ENCODE data around the gene MEF2A. TPM values are rescaled to one million over a fixed set of nuclear protein-coding genes. Genes with fewer than 3 reads are reported as not detected.

Gene MEF2A
- total and polyA plus RNA-seq, 9 of the 15 experiments (the other 6 are each of a cell fraction or from before 2014, with no cell fraction given): 1.6 to 18.7 (median 8.7) TPM

- ChIA-PET POLR2A (interaction anchor here (1.3 kb wide), 1 partner anchor 10 kb away, joined by 3 read pairs; no protein-coding TSS in a partner anchor), CTCF (ENCODE audit: low intra/inter-chr PET ratio) (no interaction called here)
- FAIRE-seq: no peak
- no peaks in the 10 kb centered on the region for H4K20me1 ChIP-seq (replicated peaks; ENCODE audit: control insufficient read depth, insufficient read depth, low read length)
- no peak overlapping the region for H3K27ac ChIP-seq (ENCODE audit: extremely low read depth, low read depth, low read length)
- BruUV-seq (replicated peaks): no TSS peak
- WGBS (ENCODE audit: insufficient coverage, low coverage, missing lambda C conversion rate): 26% methylated on average over 2 of the region's 2 CpGs
- no peaks in the 10 kb centered on the region for H3K9me3 ChIP-seq (replicated peaks; ENCODE audit: control insufficient read depth, insufficient read depth, low read depth, low read length)
- no peak overlapping the region for H3K4me3 ChIP-seq
- no peak overlapping the region for H2AFZ ChIP-seq (ENCODE audit: low read depth, low read length)
- H3K4me2 ChIP-seq (ENCODE audit: insufficient read depth, low read length): no peak overlapping the region
- DNase-seq (ENCODE audit: extremely low read depth in 1 of 4, low spot score in 3 of 4): no peak
- no peak overlapping the region for H3K9ac ChIP-seq (ENCODE audit: insufficient read depth in 1 of 2, low read depth in 2 of 2, low read length in 2 of 2)
- H3K36me3 ChIP-seq (ENCODE audit: control insufficient read depth, insufficient read depth, low read length): no peaks in the 10 kb centered on the region
- no peaks in the 10 kb centered on the region for H3K27me3 ChIP-seq (ENCODE audit: control insufficient read depth in 2 of 2, insufficient read depth in 2 of 2, low read length in 2 of 2)
- in situ Hi-C loops (cut with MboI): no loop called here
- intact Hi-C loops (cut with micrococcal nuclease): no loop called here
- peak; percentile 62 for TF ChIP-seq ZNF316 (IDR thresholded peaks at IDR 0.05)
- TF ChIP-seq HDAC1 (IDR thresholded peaks at IDR 0.05): no peak
- TF ChIP-seq C11orf30 (IDR thresholded peaks at IDR 0.05; ENCODE audit: low read depth): peak; percentile 30; the same call in 1 of the 2 replicates
- no peak for ATAC-seq
- H3K4me1 ChIP-seq (replicated peaks in 1 of 2; ENCODE audit: control insufficient read depth in 2 of 2, insufficient read depth in 2 of 2, low read length in 2 of 2): peaks cover 0 to 17% of the 10 kb centered on the region in 2 experiments; a peak in 2 of 5 replicates
- H3K9me1 ChIP-seq (ENCODE audit: control insufficient read depth, insufficient read depth, low read length): no peaks in the 10 kb centered on the region
- no peaks in the 10 kb centered on the region; the same call in 2 of the 3 replicates for H3K79me2 ChIP-seq (ENCODE audit: control insufficient read depth, insufficient read depth, low read length)
Observed at GRCh38 chr15:99616129-99616528, 50.3 kb downstream of the MEF2A start.

- Histone ChIP-seq H3K27ac (ENCODE audit: extremely low read depth, low read depth, low read length) (no peak overlapping the region), H3K27me3 (ENCODE audit: control insufficient read depth in 2 of 2, insufficient read depth in 2 of 2, low read length in 2 of 2) (no peaks in the 10 kb centered on the region), H3K9me1 (ENCODE audit: control insufficient read depth, insufficient read depth, low read length) (no peaks in the 10 kb centered on the region), H3K4me1 (replicated peaks in 1 of 2; ENCODE audit: control insufficient read depth in 2 of 2, insufficient read depth in 2 of 2, low read length in 2 of 2) (peaks cover 0 to 17% of the 10 kb centered on the region in 2 experiments; a peak in 2 of 5 replicates), H4K20me1 (replicated peaks; ENCODE audit: control insufficient read depth, insufficient read depth, low read length) (no peaks in the 10 kb centered on the region), H2AFZ (ENCODE audit: low read depth, low read length) (no peak overlapping the region), H3K9ac (ENCODE audit: insufficient read depth in 1 of 2, low read depth in 2 of 2, low read length in 2 of 2) (no peak overlapping the region), H3K4me3 (no peak overlapping the region), H3K36me3 (ENCODE audit: control insufficient read depth, insufficient read depth, low read length) (no peaks in the 10 kb centered on the region), H3K79me2 (ENCODE audit: control insufficient read depth, insufficient read depth, low read length) (no peaks in the 10 kb centered on the region; the same call in 2 of the 3 replicates), H3K4me2 (ENCODE audit: insufficient read depth, low read length) (no peak overlapping the region), H3K9me3 (replicated peaks; ENCODE audit: control insufficient read depth, insufficient read depth, low read depth, low read length) (no peaks in the 10 kb centered on the region)
- BruUV-seq (replicated peaks): no TSS peak
- TF ChIP-seq EZH2 (IDR thresholded peaks at IDR 0.05; ENCODE audit: borderline replicate concordance, low read depth, low read length) (no peak), ZNF778 (CRISPR knock-in tag; IDR thresholded peaks at IDR 0.05) (no peak), ZNF121 (CRISPR knock-in tag; conservative IDR thresholded peaks at IDR 0.05) (no peak), ATF7 (IDR thresholded peaks at IDR 0.05) (no peak), TAL1 (IDR thresholded peaks at IDR 0.05) (no peak), E2F3 (CRISPR knock-in tag; IDR thresholded peaks at IDR 0.05) (no peak), PRPF4 (IDR thresholded peaks at IDR 0.05; ENCODE audit: insufficient read depth, low read depth, low read length, poor library complexity, severe bottlenecking) (no peak), KLF10 (CRISPR knock-in tag; IDR thresholded peaks at IDR 0.05) (no peak), ZNF253 (CRISPR knock-in tag; conservative IDR thresholded peaks at IDR 0.05) (no peak), MBD2 (IDR thresholded peaks at IDR 0.05; ENCODE audit: borderline replicate concordance, low read depth) (no peak)
- in situ Hi-C loops (cut with MboI): no loop called here
- ChIA-PET CTCF (ENCODE audit: low intra/inter-chr PET ratio) (no interaction called here), POLR2A (interaction anchor here (1.3 kb wide), 1 partner anchor 11 kb away, joined by 3 read pairs; no protein-coding TSS in a partner anchor)
- FAIRE-seq (no peak), DNase-seq (ENCODE audit: extremely low read depth in 1 of 4, low spot score in 3 of 4) (no peak), ATAC-seq (no peak)
- intact Hi-C loops (cut with micrococcal nuclease): no loop called here
- 27% methylated on average over 3 of the region's 3 CpGs for WGBS (ENCODE audit: insufficient coverage, low coverage, missing lambda C conversion rate)
Observed at GRCh38 chr15:99616773-99617342, 51.1 kb downstream of the MEF2A start.

Measured in K562 (cell line).